Natural killer cell (primary cell): ENCODE data around the gene LDLRAD2. TPM values are rescaled to one million over a fixed set of nuclear protein-coding genes. Genes with fewer than 3 reads are reported as not detected.

ENCODE experiments used
- ATAC-seq, 3 donors: fragments of 150-1000 bp in 2 of 3; fragments of 200-7000 bp in 1 of 3; cut with Tn5 transposase; 1 replicate in 1 of 3; 2 replicates in 2 of 3; pipeline ENCODE4 v1.10.0; 2021; ENCODE audit warnings: mild to moderate bottlenecking in 2 of 3, moderate library complexity in 2 of 3
- DNase-seq, 2 donors: peaks; one replicate each; pipeline versions ENCODE4 v3.0.0 to v3.0.0-alpha.2; 2013 to 2021; ENCODE audit warnings: mixed read lengths in 1 of 2
- H3K27ac ChIP-seq: one replicate; pipeline ENCODE4 v1.5.1; 2013; ENCODE audit warnings: mild to moderate bottlenecking, low read length
- H3K27me3 ChIP-seq: one replicate; pipeline ENCODE4 v1.6.1; 2013; ENCODE audit warnings: low read length; ENCODE audit not compliant: control insufficient read depth, insufficient read depth
- H3K36me3 ChIP-seq: one replicate; pipeline ENCODE4 v1.6.1; 2013; ENCODE audit warnings: low read length; ENCODE audit not compliant: control insufficient read depth, insufficient read depth
- H3K4me1 ChIP-seq: one replicate; pipeline ENCODE4 v1.6.1; 2013; ENCODE audit warnings: low read length; ENCODE audit not compliant: control insufficient read depth, insufficient read depth
- H3K4me3 ChIP-seq: one replicate; pipeline ENCODE4 v1.5.1; 2013; ENCODE audit warnings: low read length
- H3K9me3 ChIP-seq: one replicate; pipeline ENCODE4 v1.6.1; 2013; ENCODE audit warnings: low read length; ENCODE audit not compliant: control insufficient read depth, insufficient read depth
- H3K27ac Mint-ChIP-seq, 2 donors: one replicate each; pipeline ENCODE4 v1.8.0; 2022; ENCODE audit warnings: mild to moderate bottlenecking in 2 of 2, mixed read lengths in 2 of 2, moderate library complexity in 1 of 2
- H3K27me3 Mint-ChIP-seq, 2 donors: one replicate each; pipeline ENCODE4 v1.8.0; 2022; ENCODE audit warnings: low read depth in 2 of 2, mixed read lengths in 2 of 2
- H3K36me3 Mint-ChIP-seq: one replicate; pipeline ENCODE4 v1.8.0; 2022; ENCODE audit warnings: mixed read lengths
- H3K4me1 Mint-ChIP-seq, 2 donors: one replicate each; pipeline ENCODE4 v1.8.0; 2022; ENCODE audit warnings: mixed read lengths in 2 of 2
- H3K4me3 Mint-ChIP-seq: one replicate; pipeline ENCODE4 v1.8.0; 2022; ENCODE audit warnings: mild to moderate bottlenecking, moderate library complexity, mixed read lengths
- H3K9me3 Mint-ChIP-seq, 2 donors: one replicate each; pipeline ENCODE4 v1.8.0; 2022; ENCODE audit warnings: mixed read lengths in 2 of 2
- CTCF ChIP-seq: fragments of 200-600 bp; IDR thresholded peaks from one replicate; pipeline ENCODE4 v1.8.0; 2022; ENCODE audit warnings: antibody characterized with exemption
- WGBS: methylation state at CpG from one replicate; pipeline ENCODE4 v1.1.7; 2013; ENCODE audit warnings: missing lambda C conversion rate; ENCODE audit not compliant: insufficient coverage; 5-methylcytosine and 5-hydroxymethylcytosine counted together
- intact Hi-C: fragments of 100-400 bp; cut with micrococcal nuclease; formaldehyde crosslinking; loops from one replicate; pipeline ENCODE4 v1.14.2; 2022
- total RNA-seq, 4 donors: library from RNA; stranded (reverse); fragments of 120-200 nt in 1 of 4; gene quantifications; one replicate each; pipeline versions ENCODE4 v1.2.3 to v1.2.4, GENCODE V29; 2013 to 2022

LDLRAD2 gene
- total RNA-seq, 3 donors from 2014 or later (not counting 1 experiment from before 2014, with no cell fraction given), result 2.8 to 3.9 (median 3.6) TPM

GRCh38 chr1:21865609-21865942, 53.5 kb downstream of the LDLRAD2 start:
- Mint-ChIP-seq H3K9me3 (no peaks in the 10 kb centered on the region), H3K36me3 (no peaks in the 10 kb centered on the region), H3K27ac (no peak overlapping the region), H3K27me3 (peaks cover 0 to 2% of the 10 kb centered on the region in 2 donors), H3K4me1 (no peaks in the 10 kb centered on the region), H3K4me3 (no peak overlapping the region)
- intact Hi-C loops, result no loop called here
- Histone ChIP-seq H3K27me3 (no peaks in the 10 kb centered on the region), H3K27ac (peak overlapping the region; percentile 46), H3K4me1 (peaks cover 14% of the 10 kb centered on the region), H3K9me3 (peaks cover 3% of the 10 kb centered on the region), H3K36me3 (no peaks in the 10 kb centered on the region), H3K4me3 (no peak overlapping the region)
- WGBS, result 85% methylated on average over 5 of the region's 7 CpGs
- DNase-seq (no peak), ATAC-seq (no peak)
- TF ChIP-seq CTCF, result no peak

DNA sequence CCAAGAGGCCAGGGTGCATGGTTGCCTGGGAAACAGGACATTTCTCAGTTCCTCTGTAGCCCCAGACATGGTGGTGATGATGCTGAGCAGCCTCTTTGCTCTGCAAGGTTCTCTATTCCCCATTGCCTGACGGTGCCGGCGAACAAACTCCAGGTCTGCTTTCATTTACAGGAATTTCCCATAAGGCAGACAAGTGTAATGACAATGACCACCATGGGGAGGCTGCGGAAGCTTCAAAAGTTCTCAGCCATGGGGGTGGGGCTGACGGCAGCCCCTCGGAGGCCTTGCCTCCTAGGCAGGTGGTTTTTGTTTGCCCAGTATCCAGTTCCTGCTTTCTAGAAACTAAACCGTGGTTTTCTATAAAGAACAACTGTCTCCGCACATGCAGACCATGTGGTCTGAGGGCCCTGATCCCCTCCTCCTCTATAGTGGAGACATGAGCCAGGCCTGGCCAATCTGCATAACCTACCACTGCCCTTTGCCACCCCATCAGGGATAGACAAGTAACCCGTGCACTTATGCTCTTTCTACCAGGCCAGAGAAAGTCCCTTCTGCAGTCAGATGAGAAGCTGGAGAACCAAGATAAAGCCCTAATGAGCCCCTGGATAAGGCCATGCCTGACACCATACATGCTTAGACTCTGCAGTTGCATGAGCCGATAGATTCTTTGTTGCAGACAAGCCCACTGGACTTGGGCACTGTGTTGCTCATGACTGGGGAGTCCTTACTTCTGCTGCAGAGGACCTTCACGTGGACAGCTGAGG, 54.1 kb downstream of the LDLRAD2 start:
- TF ChIP-seq CTCF, result no peak
- Mint-ChIP-seq H3K4me3 (no peak overlapping the region), H3K9me3 (no peaks in the 10 kb centered on the region), H3K4me1 (no peaks in the 10 kb centered on the region), H3K27me3 (peaks cover 0 to 2% of the 10 kb centered on the region in 2 donors), H3K27ac (no peak overlapping the region), H3K36me3 (no peaks in the 10 kb centered on the region)
- intact Hi-C loops, result no loop called here
- no peak overlapping the region for H3K4me3 ChIP-seq
- WGBS, result 45% methylated on average over 11 of the region's 11 CpGs
- peak in 1 of 2 donors; percentile 12 for DNase-seq
- peak in 1 of 3 donors; percentile 33 for ATAC-seq
- H3K27ac ChIP-seq, result peak overlapping the region; percentile 46
- no peaks in the 10 kb centered on the region for H3K36me3 ChIP-seq
- H3K4me1 ChIP-seq, result peaks cover 14% of the 10 kb centered on the region
- H3K9me3 ChIP-seq, result peaks cover 1% of the 10 kb centered on the region
- H3K27me3 ChIP-seq, result no peaks in the 10 kb centered on the region

- 82% methylated on average over 1 of the region's 1 CpG for WGBS
- ATAC-seq, result no peak
- H3K27ac Mint-ChIP-seq, result no peak overlapping the region
These were observed 54.6 kb downstream of the LDLRAD2 start for GRCh38 chr1:21866707-21867043.

More at GRCh38 chr1:21866707-21867043, 54.6 kb downstream of the LDLRAD2 start:
- Mint-ChIP-seq H3K36me3 (no peaks in the 10 kb centered on the region), H3K9me3 (no peaks in the 10 kb centered on the region), H3K4me3 (no peak overlapping the region), H3K4me1 (no peaks in the 10 kb centered on the region), H3K27me3 (peaks cover 0 to 2% of the 10 kb centered on the region in 2 donors)
- no peaks in the 10 kb centered on the region for H3K9me3 ChIP-seq
- DNase-seq, result no peak
- intact Hi-C loops, result no loop called here
- peaks cover 14% of the 10 kb centered on the region for H3K4me1 ChIP-seq
- H3K27me3 ChIP-seq, result no peaks in the 10 kb centered on the region
- H3K36me3 ChIP-seq, result no peaks in the 10 kb centered on the region
- TF ChIP-seq CTCF, result no peak
- peak overlapping the region; percentile 46 for H3K27ac ChIP-seq
- no peak overlapping the region for H3K4me3 ChIP-seq
